OCI-LY7 (cell line): ENCODE results near the gene PLSCR5.

ENCODE experiments used
- EZH2phosphoT487 ChIP-seq: fragments of 200-600 bp; sonication (generic); IDR thresholded peaks from 2 replicates; pipeline ENCODE4 v1.6.1; 2018; ENCODE audit warnings: low read depth, borderline replicate concordance, mild to moderate bottlenecking, mixed run types, antibody characterized with exemption, low read length, moderate library complexity, mixed read lengths
- TF ChIP-seq, protein P1 (sequence below): fragments of 200-600 bp; sonication (generic); conservative IDR thresholded peaks from 2 replicates; pipeline ENCODE4 v1.5.1; 2014; ENCODE audit warnings: mild to moderate bottlenecking, antibody characterized with exemption, low read length, moderate library complexity, mixed read lengths

DNA sequence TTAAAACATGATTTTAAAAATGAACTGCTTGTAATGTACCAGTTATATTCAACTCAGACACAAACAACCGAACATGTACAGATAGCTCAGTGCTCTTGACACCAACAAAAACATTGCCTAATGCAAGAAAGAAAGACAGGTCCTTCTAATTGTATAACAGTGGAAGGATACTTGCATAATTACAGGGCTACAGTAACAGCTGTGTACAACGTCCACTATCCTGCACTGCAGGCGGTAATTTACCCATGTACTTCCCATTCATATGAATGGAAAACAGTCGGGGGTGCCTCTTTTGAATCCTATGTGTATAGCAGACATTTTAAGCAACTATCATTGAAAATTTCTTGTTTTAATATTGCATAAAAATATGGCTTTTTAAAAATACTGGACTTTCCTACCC, 41.1 kb upstream of the PLSCR5 start:
- TF ChIP-seq, protein P1, sequence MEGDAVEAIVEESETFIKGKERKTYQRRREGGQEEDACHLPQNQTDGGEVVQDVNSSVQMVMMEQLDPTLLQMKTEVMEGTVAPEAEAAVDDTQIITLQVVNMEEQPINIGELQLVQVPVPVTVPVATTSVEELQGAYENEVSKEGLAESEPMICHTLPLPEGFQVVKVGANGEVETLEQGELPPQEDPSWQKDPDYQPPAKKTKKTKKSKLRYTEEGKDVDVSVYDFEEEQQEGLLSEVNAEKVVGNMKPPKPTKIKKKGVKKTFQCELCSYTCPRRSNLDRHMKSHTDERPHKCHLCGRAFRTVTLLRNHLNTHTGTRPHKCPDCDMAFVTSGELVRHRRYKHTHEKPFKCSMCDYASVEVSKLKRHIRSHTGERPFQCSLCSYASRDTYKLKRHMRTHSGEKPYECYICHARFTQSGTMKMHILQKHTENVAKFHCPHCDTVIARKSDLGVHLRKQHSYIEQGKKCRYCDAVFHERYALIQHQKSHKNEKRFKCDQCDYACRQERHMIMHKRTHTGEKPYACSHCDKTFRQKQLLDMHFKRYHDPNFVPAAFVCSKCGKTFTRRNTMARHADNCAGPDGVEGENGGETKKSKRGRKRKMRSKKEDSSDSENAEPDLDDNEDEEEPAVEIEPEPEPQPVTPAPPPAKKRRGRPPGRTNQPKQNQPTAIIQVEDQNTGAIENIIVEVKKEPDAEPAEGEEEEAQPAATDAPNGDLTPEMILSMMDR, result no peak
- TF ChIP-seq EZH2phosphoT487, result no peak
